ENCODE data around the gene VGLL1. TPM values are rescaled to one million over a fixed set of nuclear protein-coding genes. Genes with fewer than 3 reads are reported as not detected.

Gene VGLL1, protein sequence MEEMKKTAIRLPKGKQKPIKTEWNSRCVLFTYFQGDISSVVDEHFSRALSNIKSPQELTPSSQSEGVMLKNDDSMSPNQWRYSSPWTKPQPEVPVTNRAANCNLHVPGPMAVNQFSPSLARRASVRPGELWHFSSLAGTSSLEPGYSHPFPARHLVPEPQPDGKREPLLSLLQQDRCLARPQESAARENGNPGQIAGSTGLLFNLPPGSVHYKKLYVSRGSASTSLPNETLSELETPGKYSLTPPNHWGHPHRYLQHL
- not detected for total RNA-seq

- Histone ChIP-seq H3K4me3 (no peak within 1 kb of the TSS), H3K9me3 (no peaks in the 10 kb centered on the region), H3K4me1 (ENCODE audit: control insufficient read depth in 1 of 2, low read depth in 2 of 2) (no peaks in the 10 kb centered on the region), H3K27ac (no peak within 1 kb of the TSS), H3K36me3 (no peaks in the 10 kb centered on the region), H3K27me3 (replicated peaks; ENCODE audit: insufficient read depth) (no peaks in the 10 kb centered on the region)
- TF ChIP-seq, protein P1, sequence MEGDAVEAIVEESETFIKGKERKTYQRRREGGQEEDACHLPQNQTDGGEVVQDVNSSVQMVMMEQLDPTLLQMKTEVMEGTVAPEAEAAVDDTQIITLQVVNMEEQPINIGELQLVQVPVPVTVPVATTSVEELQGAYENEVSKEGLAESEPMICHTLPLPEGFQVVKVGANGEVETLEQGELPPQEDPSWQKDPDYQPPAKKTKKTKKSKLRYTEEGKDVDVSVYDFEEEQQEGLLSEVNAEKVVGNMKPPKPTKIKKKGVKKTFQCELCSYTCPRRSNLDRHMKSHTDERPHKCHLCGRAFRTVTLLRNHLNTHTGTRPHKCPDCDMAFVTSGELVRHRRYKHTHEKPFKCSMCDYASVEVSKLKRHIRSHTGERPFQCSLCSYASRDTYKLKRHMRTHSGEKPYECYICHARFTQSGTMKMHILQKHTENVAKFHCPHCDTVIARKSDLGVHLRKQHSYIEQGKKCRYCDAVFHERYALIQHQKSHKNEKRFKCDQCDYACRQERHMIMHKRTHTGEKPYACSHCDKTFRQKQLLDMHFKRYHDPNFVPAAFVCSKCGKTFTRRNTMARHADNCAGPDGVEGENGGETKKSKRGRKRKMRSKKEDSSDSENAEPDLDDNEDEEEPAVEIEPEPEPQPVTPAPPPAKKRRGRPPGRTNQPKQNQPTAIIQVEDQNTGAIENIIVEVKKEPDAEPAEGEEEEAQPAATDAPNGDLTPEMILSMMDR (IDR thresholded peaks at IDR 0.05), result no peak
- DNase-seq (ENCODE audit: low spot score), result no peak
- no peak for ATAC-seq (ENCODE audit: insufficient number of reproducible peaks, low FRiP score, low read depth)
Measured at GRCh38 chrX:136531951-136532350, at the start of gene VGLL1. VGLL1 (plus strand) TSS chrX:136532215; CDS start chrX:136536021, 3,806 bp downstream.

- no peaks in the 10 kb centered on the region for H3K36me3 ChIP-seq
- no peak within 1 kb of the TSS for H3K27ac ChIP-seq
- TF ChIP-seq, protein P1 (IDR thresholded peaks at IDR 0.05), result no peak
- no peak for ATAC-seq (ENCODE audit: insufficient number of reproducible peaks, low FRiP score, low read depth)
- H3K9me3 ChIP-seq, result no peaks in the 10 kb centered on the region
- H3K4me1 ChIP-seq (ENCODE audit: control insufficient read depth in 1 of 2, low read depth in 2 of 2), result no peaks in the 10 kb centered on the region
- H3K27me3 ChIP-seq (replicated peaks; ENCODE audit: insufficient read depth), result no peaks in the 10 kb centered on the region
- no peak within 1 kb of the TSS for H3K4me3 ChIP-seq
- DNase-seq (ENCODE audit: low spot score), result no peak
Measured at GRCh38 chrX:136487647-136488046, 44.4 kb upstream of the VGLL1 start, which contains the start of gene BRS3. BRS3 (plus strand) TSS chrX:136487947; CDS start chrX:136488115, 168 bp downstream.

GRCh38 chrX:136488706-136489105 is 43.3 kb upstream of the VGLL1 start:
- Histone ChIP-seq H3K27ac (no peak overlapping the region), H3K4me3 (no peak overlapping the region), H3K27me3 (replicated peaks; ENCODE audit: insufficient read depth) (no peaks in the 10 kb centered on the region), H3K4me1 (ENCODE audit: control insufficient read depth in 1 of 2, low read depth in 2 of 2) (no peaks in the 10 kb centered on the region), H3K36me3 (no peaks in the 10 kb centered on the region), H3K9me3 (no peaks in the 10 kb centered on the region)
- DNase-seq (ENCODE audit: low spot score), result no peak
- TF ChIP-seq, protein P1 (IDR thresholded peaks at IDR 0.05), result no peak
- no peak for ATAC-seq (ENCODE audit: insufficient number of reproducible peaks, low FRiP score, low read depth)

DNA sequence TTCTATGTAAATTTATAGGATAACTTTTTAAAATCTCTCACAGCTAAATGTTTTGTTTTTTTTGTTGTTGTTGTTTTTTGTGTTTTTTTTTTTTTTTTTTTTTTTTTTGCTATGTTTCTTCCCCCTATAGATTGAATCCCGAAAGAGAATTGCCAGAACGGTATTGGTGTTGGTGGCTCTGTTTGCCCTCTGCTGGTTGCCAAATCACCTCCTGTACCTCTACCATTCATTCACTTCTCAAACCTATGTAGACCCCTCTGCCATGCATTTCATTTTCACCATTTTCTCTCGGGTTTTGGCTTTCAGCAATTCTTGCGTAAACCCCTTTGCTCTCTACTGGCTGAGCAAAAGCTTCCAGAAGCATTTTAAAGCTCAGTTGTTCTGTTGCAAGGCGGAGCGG is 40.2 kb upstream of the VGLL1 start:
- H3K36me3 ChIP-seq, result no peaks in the 10 kb centered on the region
- TF ChIP-seq, protein P1 (IDR thresholded peaks at IDR 0.05), result no peak
- no peaks in the 10 kb centered on the region for H3K9me3 ChIP-seq
- no peak overlapping the region for H3K27ac ChIP-seq
- H3K27me3 ChIP-seq (replicated peaks; ENCODE audit: insufficient read depth), result no peaks in the 10 kb centered on the region
- ATAC-seq (ENCODE audit: insufficient number of reproducible peaks, low FRiP score, low read depth) (no peak), DNase-seq (ENCODE audit: low spot score) (no peak)
- H3K4me3 ChIP-seq, result no peak overlapping the region
- no peaks in the 10 kb centered on the region for H3K4me1 ChIP-seq (ENCODE audit: control insufficient read depth in 1 of 2, low read depth in 2 of 2)

DNA sequence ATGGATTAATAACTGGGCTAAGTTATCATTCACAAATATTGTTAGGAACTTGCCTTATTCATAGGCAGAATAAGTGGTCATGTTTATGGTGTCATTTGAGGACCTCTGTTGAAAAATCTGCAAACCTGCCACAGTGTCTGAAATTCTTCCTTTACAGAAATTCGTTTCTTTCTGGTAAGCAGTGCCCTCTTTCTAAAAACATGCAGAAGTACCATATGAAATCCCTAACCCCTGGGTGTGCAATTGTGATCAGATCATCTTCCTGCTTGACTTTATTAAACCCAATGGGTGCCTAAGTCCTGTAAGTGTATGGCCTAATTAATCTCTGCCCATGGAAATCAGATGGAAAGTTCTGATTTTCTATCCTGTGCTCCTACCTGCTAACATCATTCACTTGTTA is 39.0 kb upstream of the VGLL1 start:
- ATAC-seq (ENCODE audit: insufficient number of reproducible peaks, low FRiP score, low read depth), result no peak
- TF ChIP-seq, protein P1 (IDR thresholded peaks at IDR 0.05), result no peak
- no peak for DNase-seq (ENCODE audit: low spot score)
- H3K36me3 ChIP-seq, result no peaks in the 10 kb centered on the region
- no peaks in the 10 kb centered on the region for H3K4me1 ChIP-seq (ENCODE audit: control insufficient read depth in 1 of 2, low read depth in 2 of 2)
- no peak overlapping the region for H3K4me3 ChIP-seq
- H3K27me3 ChIP-seq (replicated peaks; ENCODE audit: insufficient read depth), result no peaks in the 10 kb centered on the region
- no peaks in the 10 kb centered on the region for H3K9me3 ChIP-seq
- no peak overlapping the region for H3K27ac ChIP-seq

Measured in thoracic aorta (tissue), 2 donors.